Ishikawa (cell line): ENCODE results near the gene ATP1A2.

Experiments used
- CEBPB ChIP-seq: IDR thresholded peaks from 2 replicates; pipeline ENCODE4 v1.6.1; 2012
- CREB1 ChIP-seq: IDR thresholded peaks from 2 replicates; pipeline ENCODE4 v1.6.1; 2012; ENCODE audit warnings: low read depth
- EP300 ChIP-seq: IDR thresholded peaks from 2 replicates; pipeline ENCODE4 v1.6.1; 2012; ENCODE audit warnings: borderline replicate concordance
- FOXM1 ChIP-seq: IDR thresholded peaks from 2 replicates; pipeline ENCODE4 v1.6.1; 2012; ENCODE audit warnings: low read depth, borderline replicate concordance
- NFIC ChIP-seq: IDR thresholded peaks from 2 replicates; pipeline ENCODE4 v1.6.1; 2012
- RAD21 ChIP-seq: IDR thresholded peaks from 2 replicates; pipeline ENCODE4 v1.6.1; 2012; ENCODE audit warnings: low read depth
- REST ChIP-seq: IDR thresholded peaks from 2 replicates; pipeline ENCODE4 v1.6.1; 2012; ENCODE audit warnings: low read depth, mild to moderate bottlenecking
- TAF1 ChIP-seq: IDR thresholded peaks from 2 replicates; pipeline ENCODE4 v1.6.1; 2012; ENCODE audit warnings: low read depth, mild to moderate bottlenecking
- TCF12 ChIP-seq: IDR thresholded peaks from 2 replicates; pipeline ENCODE4 v1.6.1; 2012; ENCODE audit warnings: low read depth
- TEAD4 ChIP-seq: IDR thresholded peaks from 2 replicates; pipeline ENCODE4 v1.6.1; 2012
- USF1 ChIP-seq: IDR thresholded peaks from 2 replicates; pipeline ENCODE4 v1.6.1; 2012
- YY1 ChIP-seq: IDR thresholded peaks from 2 replicates; pipeline ENCODE4 v1.6.1; 2012; ENCODE audit warnings: low read depth
- ZBTB7A ChIP-seq: IDR thresholded peaks from 2 replicates; pipeline ENCODE4 v1.6.1; 2012; ENCODE audit warnings: low read depth

DNA sequence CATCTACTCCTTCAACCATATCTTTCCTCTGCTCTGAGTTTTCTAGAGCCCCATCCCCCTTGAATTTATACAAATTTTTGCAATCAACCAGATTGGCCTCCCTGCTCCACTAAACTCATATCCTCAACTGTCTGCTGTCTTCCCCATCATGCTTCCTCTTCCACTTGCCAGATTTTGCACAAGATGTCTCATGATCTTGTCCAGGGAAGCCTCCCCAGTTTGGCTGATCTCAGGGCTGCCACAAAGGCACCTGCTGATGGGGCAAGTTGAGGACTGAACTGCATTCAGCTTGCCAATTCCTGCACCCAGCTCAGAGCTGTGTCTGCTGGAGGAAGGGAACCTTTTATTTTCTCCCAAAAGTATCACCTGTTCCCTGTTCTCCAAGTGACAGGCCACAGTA, 38.1 kb upstream of the ATP1A2 start:
- TF ChIP-seq YY1 (no peak), NFIC (no peak), CREB1 (no peak), TAF1 (no peak), REST (no peak), FOXM1 (no peak), USF1 (no peak), CEBPB (no peak), TEAD4 (no peak), RAD21 (no peak), EP300 (no peak), ZBTB7A (no peak), TCF12 (no peak)
